A549 (cell line): Measurements from ENCODE around the gene CCDC12.

Source experiments
- CEBPB ChIP-seq, 2 experiments: fragments of >200 bp in 1 of 2; sonication (Bioruptor Twin) in 1 of 2; formaldehyde crosslinking in 1 of 2; IDR thresholded peaks; 2 replicates each; pipeline ENCODE4 v1.6.1; 2012 to 2016
- CTCF ChIP-seq: fragments of >200 bp; sonication (Bioruptor Twin); formaldehyde crosslinking; IDR thresholded peaks from 3 replicates; pipeline ENCODE4 v1.5.1; 2016
- EHMT2 ChIP-seq: fragments of 200-600 bp; sonication (generic); IDR thresholded peaks from 2 replicates; pipeline ENCODE4 v1.6.1; 2016; ENCODE audit warnings: antibody characterized with exemption, low read depth, mild to moderate bottlenecking, moderate library complexity
- EP300 ChIP-seq, 2 experiments: fragments of >200 bp; sonication (Bioruptor Twin); formaldehyde crosslinking; IDR thresholded peaks; 2 replicates in 1 of 2; 3 replicates in 1 of 2; pipeline ENCODE4 v1.6.1; 2016 to 2017
- HES2 ChIP-seq: fragments of >200 bp; sonication (Bioruptor Twin); formaldehyde crosslinking; IDR thresholded peaks from 2 replicates; pipeline ENCODE4 v1.6.1; 2016
- NR3C1 ChIP-seq: fragments of >200 bp; sonication (Bioruptor Twin); formaldehyde crosslinking; IDR thresholded peaks from 3 replicates; pipeline ENCODE4 v1.6.1; 2017
- POLR2A ChIP-seq: IDR thresholded peaks from 2 replicates; pipeline ENCODE4 v1.6.1; 2012; ENCODE audit warnings: mild to moderate bottlenecking, low read length
- RAD21 ChIP-seq, 2 experiments: fragments of >200 bp in 1 of 2; sonication (Bioruptor Twin) in 1 of 2; formaldehyde crosslinking in 1 of 2; IDR thresholded peaks in 1 of 2; conservative IDR thresholded peaks in 1 of 2; 2 replicates in 1 of 2; 3 replicates in 1 of 2; pipeline ENCODE4 v1.6.1; 2012 to 2018; ENCODE audit warnings: inconsistent platforms in 1 of 2
- RCOR1 ChIP-seq: fragments of 150-350 bp; IDR thresholded peaks from 2 replicates; pipeline ENCODE4 v1.6.1; 2014; ENCODE audit warnings: antibody characterized with exemption, low read length, low read depth
- REST ChIP-seq: fragments of 200-600 bp; sonication (generic); IDR thresholded peaks from 2 replicates; pipeline ENCODE4 v1.6.1; 2016; ENCODE audit warnings: antibody characterized with exemption, mild to moderate bottlenecking, moderate library complexity
- RFX5 ChIP-seq: fragments of 450-650 bp; IDR thresholded peaks from 2 replicates; pipeline ENCODE4 v1.7.1; 2014; ENCODE audit warnings: antibody characterized with exemption, mild to moderate bottlenecking, moderate library complexity
- SMC3 ChIP-seq: fragments of >200 bp; sonication (Bioruptor Twin); formaldehyde crosslinking; IDR thresholded peaks from 3 replicates; pipeline ENCODE4 v1.6.1; 2018; ENCODE audit warnings: inconsistent platforms

GRCh38 chr3:47008234-47008796, 31.8 kb upstream of the CCDC12 start:
- TF ChIP-seq RAD21 (conservative IDR thresholded peaks at IDR 0.05 in 1 of 2, IDR thresholded peaks at IDR 0.05 in 1 of 2) (no peak), CTCF (no peak), POLR2A (no peak), RFX5 (no peak), HES2 (no peak), RCOR1 (no peak), EHMT2 (no peak), REST (no peak), SMC3 (no peak), NR3C1 (no peak), EP300 (IDR thresholded peaks at IDR 0.05) (no peak), CEBPB (IDR thresholded peaks at IDR 0.05) (no peak)
